Choroid plexus epithelial cell (primary cell): ENCODE measurements around the gene ANKRD39.

Experiments
- DNase-seq: peaks from one replicate; pipeline ENCODE4 v3.0.0-alpha.2; 2010; ENCODE audit warnings: low read depth
- H3K4me3 ChIP-seq: 2 replicates; pipeline ENCODE4 v1.5.1; 2011; ENCODE audit warnings: low read depth, mild to moderate bottlenecking, control low read depth, low read length, moderate library complexity
- CTCF ChIP-seq: conservative IDR thresholded peaks from 2 replicates; pipeline ENCODE4 v1.5.1; 2011; ENCODE audit warnings: low read depth, mild to moderate bottlenecking, control low read depth, inconsistent platforms, low read length, moderate library complexity

Gene ANKRD39

DNA sequence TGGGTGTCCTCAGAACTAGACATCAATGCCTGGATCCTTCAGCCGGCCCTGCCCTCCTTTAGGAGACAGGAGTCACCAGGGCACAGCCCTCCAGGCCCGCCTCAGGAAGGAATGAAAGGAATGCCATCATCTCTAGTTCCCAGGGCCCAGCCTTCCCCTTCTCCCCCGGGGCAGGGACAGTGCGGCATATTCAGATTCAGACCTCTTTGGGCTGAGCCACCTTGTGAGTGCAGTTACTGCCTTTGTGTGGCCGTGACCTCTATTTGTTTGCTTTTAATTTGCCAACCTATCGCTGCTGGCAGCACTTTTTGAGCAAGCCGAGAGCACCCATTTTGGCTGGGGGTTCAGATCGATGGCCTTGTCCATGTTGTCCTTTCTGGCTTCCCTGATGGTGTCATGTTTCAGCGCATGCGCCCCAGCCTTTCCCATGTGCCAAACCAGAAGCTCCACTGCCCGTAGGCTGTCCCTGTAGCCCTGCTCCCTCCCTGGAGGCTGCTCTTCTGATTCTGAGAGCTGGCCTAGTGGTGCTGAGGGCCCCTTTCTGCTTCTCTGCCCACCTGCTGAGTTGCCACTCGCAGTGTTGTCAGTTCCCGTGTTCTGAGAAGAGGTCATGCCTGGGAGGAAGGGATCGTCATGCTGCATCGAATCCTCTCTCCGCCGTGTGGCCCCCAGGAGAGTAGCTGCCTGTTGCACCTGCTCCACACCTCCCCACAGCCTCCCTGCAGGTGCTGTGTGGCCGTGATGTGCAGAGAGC, 24.9 kb downstream of the ANKRD39 start:
- no peak for TF ChIP-seq CTCF
- peak; percentile 75 for DNase-seq
- H3K4me3 ChIP-seq = peak overlapping the region; percentile 38

- no peak for TF ChIP-seq CTCF
- no peak for DNase-seq
- no peak overlapping the region for H3K4me3 ChIP-seq
Observed at GRCh38 chr2:96832408-96832753, 25.4 kb downstream of the ANKRD39 start.

GRCh38 chr2:96831679-96832078, 26.1 kb downstream of the ANKRD39 start:
- H3K4me3 ChIP-seq = no peak overlapping the region
- no peak for DNase-seq
- TF ChIP-seq CTCF = no peak

- H3K4me3 ChIP-seq = no peak overlapping the region
- TF ChIP-seq CTCF = no peak
- no peak for DNase-seq
Observed at GRCh38 chr2:96830044-96830562, 27.7 kb downstream of the ANKRD39 start.

- H3K4me3 ChIP-seq = no peak overlapping the region
- TF ChIP-seq CTCF = no peak
- no peak for DNase-seq
Observed at GRCh38 chr2:96828874-96829273, 28.9 kb downstream of the ANKRD39 start.

DNA sequence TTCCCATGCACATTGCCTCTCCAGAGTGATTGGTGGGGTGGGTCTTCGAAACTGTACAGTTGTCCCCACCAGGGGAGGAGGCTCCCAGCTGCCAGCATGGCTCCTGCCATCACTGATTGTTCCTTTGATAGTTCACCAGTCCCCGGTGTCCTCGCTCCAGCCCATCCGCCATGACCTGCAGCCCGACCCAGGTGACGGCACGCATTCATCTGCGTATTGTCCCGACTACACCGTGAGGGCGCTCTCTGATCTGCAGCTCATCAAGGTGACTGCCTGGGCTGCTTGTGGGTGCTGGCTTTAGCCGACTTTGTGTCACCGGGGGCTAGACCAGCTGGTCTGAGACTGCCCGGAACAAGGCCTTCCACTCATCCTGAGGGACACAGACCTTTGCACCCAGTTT, 29.4 kb downstream of the ANKRD39 start:
- DNase-seq = no peak
- no peak for TF ChIP-seq CTCF
- H3K4me3 ChIP-seq = no peak overlapping the region

- no peak overlapping the region for H3K4me3 ChIP-seq
- no peak for TF ChIP-seq CTCF
- no peak for DNase-seq
Observed at GRCh38 chr2:96826546-96827278, 31.1 kb downstream of the ANKRD39 start.
